ENCODE measurements around the gene CAMTA1.

CAMTA1 gene

DNA sequence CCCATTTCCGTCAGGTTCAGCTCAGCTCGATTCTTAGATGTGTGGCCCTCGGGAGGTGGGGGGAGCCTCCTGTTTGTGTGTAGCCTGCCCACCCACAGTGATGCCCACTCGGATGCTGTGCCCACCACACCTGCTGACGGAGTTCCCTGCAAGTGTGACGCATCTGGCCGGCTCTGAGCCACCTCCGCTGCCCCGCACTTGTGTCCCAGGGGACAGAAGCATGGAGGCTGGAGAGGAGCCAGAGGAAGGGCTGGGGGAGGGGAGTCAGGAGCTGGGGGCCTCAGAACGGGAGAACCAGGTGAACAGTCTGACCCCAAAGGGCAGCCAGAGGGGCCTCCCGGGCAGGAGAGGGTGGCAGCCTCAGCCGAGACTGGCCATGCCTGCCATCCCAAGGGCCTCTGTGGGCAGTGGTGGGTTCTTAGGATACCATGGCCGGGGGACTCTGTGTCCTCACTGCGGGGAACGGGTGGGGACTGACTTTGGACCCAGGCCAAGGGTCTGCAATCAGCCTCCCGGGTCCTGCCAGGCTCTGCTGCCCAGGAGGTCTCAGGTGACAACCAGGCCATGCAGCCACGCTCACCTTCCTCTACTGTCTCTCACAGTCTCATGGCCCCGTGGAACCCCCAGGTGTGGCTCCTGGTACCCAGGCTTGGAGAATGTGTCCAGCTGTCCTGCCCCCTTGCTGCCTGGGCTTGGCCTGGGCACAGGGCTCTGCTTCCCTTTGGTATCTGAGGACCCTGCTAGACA is 718.6 kb downstream of the CAMTA1 start:
- TF ChIP-seq ZNF274 (IDR thresholded peaks at IDR 0.05; ENCODE audit: low read depth, low read length): no peak
- no peak overlapping the region for H3K4me3 ChIP-seq (ENCODE audit: low read length)

DNA sequence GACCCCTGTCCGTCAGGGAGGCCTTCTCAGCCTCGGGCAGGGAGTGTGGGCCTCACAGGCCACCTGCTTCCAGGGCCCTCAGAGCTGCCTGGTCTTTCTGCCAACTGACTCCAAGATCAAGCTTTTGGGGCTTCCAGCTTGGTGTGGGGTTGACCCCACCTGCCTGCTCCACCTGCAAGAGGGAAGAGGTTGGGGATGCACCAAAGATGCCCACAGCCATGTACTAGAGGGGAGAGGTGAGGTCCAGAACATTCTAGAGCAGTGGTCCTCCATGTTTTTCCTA is 719.1 kb downstream of the CAMTA1 start:
- H3K4me3 ChIP-seq (ENCODE audit: low read length): no peak overlapping the region
- TF ChIP-seq ZNF274 (IDR thresholded peaks at IDR 0.05; ENCODE audit: low read depth, low read length): no peak

DNA sequence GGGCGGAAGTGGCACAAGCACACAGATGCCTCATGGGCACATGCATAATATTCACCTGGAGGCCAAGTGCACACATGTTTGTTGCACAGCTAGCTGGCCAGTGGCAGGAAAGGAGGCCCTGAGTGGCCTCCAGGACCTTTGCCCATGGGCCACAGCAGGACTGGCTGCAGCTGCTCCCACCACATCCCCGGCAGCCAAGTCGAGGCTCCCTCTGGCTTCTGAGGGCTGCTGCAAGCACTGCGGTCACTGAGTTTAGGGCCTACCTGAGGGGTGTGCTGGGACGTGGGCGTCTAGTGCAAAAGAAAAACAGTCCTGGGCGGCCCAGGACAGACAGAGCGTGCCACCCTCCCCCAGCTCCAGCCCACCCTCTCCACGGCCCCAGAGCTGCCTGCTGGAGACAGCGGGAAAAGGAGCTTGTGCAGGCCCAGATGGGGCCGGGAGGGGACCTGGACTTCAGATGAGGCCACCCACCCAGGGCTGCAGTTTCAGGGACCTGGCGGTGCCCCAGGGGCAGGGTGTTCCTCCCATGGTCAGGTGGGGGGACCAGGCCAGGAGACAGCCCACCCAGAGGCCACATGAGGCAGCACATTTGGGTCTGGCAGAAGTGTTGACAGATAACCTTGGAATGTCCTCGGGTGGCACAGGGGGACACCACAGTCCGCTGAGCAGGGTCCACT is 720.0 kb downstream of the CAMTA1 start:
- no peak for TF ChIP-seq ZNF274 (IDR thresholded peaks at IDR 0.05; ENCODE audit: low read depth, low read length)
- H3K4me3 ChIP-seq (ENCODE audit: low read length): no peak overlapping the region

DNA sequence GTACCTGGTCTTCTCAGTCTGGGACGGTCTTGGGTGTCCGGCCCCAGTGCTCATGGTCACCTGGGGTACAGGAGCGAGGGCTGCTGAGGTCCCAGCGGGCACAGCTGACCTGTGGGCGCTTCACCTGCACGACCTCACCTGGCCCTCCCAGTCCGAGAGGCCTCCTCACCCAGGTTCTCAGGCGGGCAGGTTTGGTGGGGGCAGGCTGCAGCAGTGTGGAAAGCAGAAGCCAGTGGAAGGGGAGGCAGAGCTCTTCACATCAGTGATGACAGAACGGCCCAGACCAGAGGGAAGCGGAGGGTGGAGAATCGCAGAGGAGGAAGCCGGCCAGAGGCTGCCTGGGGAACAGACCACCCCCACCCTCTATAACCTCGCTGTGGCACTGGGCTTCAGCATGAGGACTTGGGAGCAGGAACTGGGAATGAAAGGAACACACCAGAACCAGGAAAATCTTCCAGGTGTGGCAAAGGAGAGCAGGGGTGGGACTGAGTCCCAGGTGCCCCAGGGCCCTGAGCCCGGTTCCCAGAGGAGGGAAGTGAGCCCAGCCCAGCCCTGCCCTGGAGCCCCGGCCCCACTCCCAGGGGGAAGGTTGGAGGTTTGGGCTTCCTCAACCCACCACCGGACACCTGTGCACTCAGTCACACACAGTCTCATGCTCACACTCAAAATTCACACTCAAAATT is 720.7 kb downstream of the CAMTA1 start:
- no peak for TF ChIP-seq ZNF274 (IDR thresholded peaks at IDR 0.05; ENCODE audit: low read depth, low read length)
- H3K4me3 ChIP-seq (ENCODE audit: low read length): no peak overlapping the region

DNA sequence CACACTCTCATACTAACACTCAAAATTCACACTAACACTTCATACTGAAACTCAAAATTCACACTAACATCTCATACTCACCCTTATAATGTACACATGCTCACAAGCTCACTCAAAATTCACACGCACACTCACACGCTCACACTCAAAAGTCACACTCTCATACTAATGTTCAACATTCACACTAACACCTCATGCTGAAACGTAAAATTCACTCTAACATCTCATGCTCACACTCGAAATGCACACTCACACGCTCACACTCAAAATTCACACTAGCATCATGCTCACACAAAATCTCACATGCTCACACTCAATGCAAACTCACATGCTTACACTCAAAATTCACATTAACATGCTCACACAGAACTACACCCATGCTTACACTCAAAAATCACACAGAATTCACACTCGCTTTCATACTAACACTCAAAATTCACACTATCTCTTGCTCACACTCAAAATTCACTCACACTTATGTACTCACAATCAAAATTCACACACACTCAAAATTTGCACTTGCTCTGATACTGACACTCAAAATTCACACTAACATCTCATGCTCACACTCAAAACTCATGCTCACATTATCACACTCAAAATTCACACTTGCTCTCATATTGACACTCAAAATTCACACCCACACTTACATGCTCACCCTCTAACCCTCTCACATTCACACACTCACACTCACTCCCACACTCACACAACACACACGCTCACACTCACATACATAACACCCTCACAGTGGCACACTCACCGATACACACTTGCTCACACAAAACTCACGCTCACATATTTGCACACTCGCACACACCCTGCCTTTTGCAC is 721.4 kb downstream of the CAMTA1 start:
- H3K4me3 ChIP-seq (ENCODE audit: low read length): no peak overlapping the region
- no peak for TF ChIP-seq ZNF274 (IDR thresholded peaks at IDR 0.05; ENCODE audit: low read depth, low read length)

DNA sequence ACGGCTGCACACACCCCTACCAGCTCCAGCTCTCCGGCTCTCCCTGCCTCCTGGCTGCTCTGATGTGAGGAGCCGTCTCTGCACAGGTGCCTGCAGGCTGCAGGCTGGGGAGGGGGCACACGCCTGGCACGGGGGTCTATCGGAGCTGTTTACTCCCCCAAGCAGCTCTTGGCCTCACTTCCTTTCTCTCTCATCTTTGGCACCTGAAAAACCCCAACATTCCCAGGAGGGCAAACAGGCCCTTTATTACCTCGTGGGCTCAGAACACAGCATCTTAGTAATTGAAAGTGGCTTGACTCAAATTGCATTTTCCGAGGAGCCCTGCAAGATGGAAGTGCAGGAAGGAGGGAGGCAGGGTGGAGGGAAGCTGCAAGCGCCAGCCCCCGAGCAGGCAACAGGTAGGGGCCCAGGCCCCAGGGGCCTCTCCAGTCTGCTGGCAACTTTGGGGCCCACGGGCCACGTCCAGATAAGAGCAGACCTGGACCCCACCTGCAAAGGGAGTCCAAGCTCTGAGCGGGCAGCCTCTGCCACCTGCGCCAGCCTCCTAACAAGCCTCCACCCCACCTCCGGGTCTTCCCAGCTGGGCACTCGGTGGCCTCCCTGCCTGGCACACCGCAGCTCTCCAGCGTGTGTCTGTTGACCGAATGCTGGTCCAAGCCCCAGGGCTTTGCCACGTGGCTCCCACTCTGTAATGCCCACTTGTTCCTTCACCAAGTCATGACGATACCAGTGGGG is 722.2 kb downstream of the CAMTA1 start:
- TF ChIP-seq ZNF274 (IDR thresholded peaks at IDR 0.05; ENCODE audit: low read depth, low read length): no peak
- H3K4me3 ChIP-seq (ENCODE audit: low read length): no peak overlapping the region

DNA sequence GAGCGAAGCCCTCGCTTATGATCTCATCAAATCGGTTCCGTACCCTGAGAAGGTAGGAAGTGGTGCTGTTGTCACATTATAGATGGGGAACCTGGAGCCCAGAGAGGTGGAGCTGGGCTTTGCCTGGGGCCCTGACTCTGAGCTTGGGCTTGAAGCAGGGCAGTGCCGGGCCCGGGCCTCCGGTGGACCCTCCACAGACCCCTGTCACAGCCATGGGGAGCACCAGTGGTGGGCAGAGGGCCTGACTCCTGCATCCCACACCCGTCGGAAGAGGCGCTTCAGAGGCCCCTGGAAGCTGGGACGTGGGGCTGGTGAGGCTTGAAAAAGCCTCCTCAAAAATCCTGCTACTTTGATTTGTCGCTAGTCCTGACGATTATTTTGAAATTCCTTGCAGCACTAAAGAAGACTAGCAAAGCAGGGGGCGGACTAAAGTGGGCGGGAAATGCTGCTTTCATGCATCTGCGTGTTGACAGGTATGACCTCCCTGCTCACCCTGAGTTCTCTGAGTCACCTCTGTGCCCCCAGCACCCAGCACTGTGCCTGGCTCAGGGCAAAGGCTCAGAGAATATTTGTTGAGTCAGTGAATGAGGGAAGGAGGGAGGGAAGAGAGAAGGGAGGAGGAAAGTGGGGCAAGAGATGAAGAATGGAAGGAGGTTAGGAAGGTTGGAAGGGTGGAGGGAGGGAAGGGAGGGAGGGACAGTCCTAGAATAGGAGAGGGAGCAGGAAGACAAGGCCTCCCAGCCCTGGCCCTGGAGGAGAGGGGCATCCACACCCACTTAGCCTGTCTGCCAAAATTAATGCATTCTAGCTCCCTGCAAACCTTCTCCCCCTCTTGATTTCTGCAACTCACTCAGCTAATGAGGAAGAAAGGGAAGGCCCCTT is 723.0 kb downstream of the CAMTA1 start:
- TF ChIP-seq ZNF274 (IDR thresholded peaks at IDR 0.05; ENCODE audit: low read depth, low read length): no peak
- H3K4me3 ChIP-seq (ENCODE audit: low read length): no peak overlapping the region

DNA sequence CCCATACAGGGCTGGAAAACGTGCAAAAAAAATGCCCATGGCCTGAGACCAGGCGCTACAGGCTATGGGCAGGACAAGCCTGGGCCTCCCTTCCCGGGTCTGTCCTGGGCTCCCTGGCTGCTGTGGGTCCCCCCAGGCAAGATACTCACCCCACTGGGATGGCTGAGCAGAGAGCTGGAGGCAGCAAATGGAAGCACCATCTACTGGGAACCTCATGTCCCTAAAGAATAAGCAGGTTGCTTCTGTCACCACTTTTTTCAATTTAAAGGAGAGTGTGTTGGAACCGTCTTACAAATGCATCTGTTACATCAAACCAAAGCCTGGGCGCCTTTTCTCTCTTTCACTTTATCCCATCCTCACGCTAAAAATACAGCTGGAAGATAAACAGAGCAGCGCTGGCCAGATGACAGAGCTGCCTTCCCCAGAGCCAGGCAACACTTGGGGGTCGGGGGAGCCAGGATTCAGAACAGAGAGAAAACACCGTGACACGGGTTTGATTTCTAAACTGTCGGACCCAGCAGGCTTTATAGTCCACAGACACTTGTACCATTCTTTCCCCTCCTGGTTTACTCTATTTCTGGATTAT is 723.8 kb downstream of the CAMTA1 start:
- no peak for TF ChIP-seq ZNF274 (IDR thresholded peaks at IDR 0.05; ENCODE audit: low read depth, low read length)

DNA sequence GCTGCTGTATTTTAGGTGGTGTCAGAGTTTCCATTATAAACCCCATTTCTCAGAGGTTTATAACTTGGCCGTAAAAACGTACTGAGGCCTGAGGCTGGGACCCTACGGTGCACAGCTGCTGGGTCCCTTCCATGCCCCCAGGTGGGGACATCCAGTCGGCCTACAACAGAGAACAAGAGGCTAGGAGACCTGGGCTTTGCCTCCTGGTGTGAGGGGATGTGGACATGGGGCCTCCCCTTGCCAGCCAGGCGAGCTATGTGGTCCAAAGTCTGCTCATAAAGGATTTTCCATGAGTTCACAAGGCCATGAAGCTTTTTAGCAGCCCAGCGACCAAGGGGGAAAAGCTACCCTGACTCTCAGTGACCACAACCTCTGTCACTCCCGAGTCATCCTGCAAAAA is 724.3 kb downstream of the CAMTA1 start:
- TF ChIP-seq ZNF274 (IDR thresholded peaks at IDR 0.05; ENCODE audit: low read depth, low read length): no peak
- no peak overlapping the region for H3K4me3 ChIP-seq (ENCODE audit: low read length)

More for the DNA sequence above, 723.8 kb downstream of the CAMTA1 start:
- H3K4me3 ChIP-seq (ENCODE audit: low read length): no peak overlapping the region

DNA sequence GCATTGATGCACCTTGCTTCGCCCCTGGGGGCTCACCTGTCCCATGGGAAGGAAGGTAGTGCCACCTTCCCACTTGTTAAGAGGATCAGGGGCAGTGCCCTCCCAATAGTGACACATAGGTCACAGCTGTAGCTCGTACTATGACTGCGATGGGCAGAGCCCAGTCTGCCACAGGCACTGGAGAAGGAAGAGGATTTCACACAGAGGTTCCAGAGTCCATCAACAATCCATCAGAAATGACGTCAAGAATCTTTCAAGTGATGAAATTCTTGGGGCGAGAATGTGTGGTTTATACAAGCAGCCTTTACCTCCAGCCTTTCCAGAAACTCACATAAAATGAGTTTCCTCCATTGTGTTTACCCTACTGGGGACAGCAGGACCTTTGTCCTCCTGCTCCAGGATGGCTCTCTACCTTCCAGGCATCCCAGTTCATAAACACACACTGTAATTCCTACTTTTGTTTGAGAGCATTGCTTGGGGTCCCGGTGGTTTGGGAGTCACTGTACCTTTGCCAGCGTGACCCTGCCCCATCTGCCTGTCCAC is 725.2 kb downstream of the CAMTA1 start:
- TF ChIP-seq ZNF274 (IDR thresholded peaks at IDR 0.05; ENCODE audit: low read depth, low read length): no peak

DNA sequence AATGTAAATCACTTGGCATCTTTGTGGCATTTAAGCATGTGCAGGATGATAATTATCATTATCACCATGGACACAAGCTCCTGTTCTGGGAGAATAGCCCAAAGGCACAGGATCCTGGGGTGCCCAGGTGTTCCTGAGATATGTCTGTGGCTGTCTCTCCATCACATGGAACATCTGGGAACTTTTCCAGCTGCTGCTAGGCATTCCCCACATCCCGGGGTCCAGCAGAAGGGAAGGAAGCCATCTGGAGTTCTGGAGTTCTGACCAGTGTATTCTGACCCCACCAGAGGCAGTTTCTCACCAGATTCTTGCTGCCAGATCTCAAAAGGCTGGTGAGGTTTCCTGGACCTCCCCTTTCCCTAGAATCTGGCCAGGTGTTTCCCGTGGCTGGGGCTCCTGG is 726.1 kb downstream of the CAMTA1 start:
- H3K4me3 ChIP-seq (ENCODE audit: low read length): no peak overlapping the region
- no peak for TF ChIP-seq ZNF274 (IDR thresholded peaks at IDR 0.05; ENCODE audit: low read depth, low read length)

More for the DNA sequence above, 725.2 kb downstream of the CAMTA1 start:
- H3K4me3 ChIP-seq (ENCODE audit: low read length): no peak overlapping the region

DNA sequence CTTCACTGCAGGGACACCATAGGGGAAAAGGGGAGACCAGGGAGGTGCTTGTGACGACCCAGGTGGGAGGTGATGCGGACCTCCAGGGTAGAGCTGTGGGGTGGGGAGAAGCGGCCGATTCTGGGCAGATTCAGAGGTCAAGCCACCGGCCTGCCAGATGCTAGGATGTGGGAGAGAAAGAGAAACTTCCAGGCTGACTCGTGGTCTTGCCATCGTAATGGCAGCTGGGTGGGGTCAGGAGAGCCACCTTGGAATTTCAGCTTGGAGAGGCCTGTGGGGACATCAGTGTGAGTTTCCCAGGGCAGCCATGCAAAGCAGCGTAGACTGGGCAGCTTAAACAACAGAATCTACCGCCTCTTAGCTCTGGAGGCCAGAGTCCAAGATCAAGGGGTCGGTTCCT is 727.8 kb downstream of the CAMTA1 start:
- no peak for TF ChIP-seq ZNF274 (IDR thresholded peaks at IDR 0.05; ENCODE audit: low read depth, low read length)
- H3K4me3 ChIP-seq (ENCODE audit: low read length): no peak overlapping the region

Measured in GM08714 (cell line).